Stimulated activated effector memory CD8-positive, alpha-beta T cell treated with anti-CD3 and anti-CD28 coated beads, Interleukin-12 subunit alpha, Interleukin-12 subunit beta, amount 100 ng/mL, for 72 hours (primary cell): ENCODE data around the gene ALPK3.

Experiments used
- ATAC-seq: fragments of 150-1000 bp; cut with Tn5 transposase; 2 replicates; pipeline ENCODE4 v1.10.0; 2021
- DNase-seq, 2 donors: peaks; one replicate each; pipeline ENCODE4 v3.0.0; 2021 to 2022; ENCODE audit warnings: low spot score in 2 of 2
- H3K27ac Mint-ChIP-seq: one replicate; pipeline ENCODE4 v1.8.0; 2022; ENCODE audit warnings: mild to moderate bottlenecking, mixed read lengths
- H3K36me3 Mint-ChIP-seq: one replicate; pipeline ENCODE4 v1.8.0; 2022; ENCODE audit warnings: mild to moderate bottlenecking, mixed read lengths
- H3K4me1 Mint-ChIP-seq: one replicate; pipeline ENCODE4 v1.8.0; 2022; ENCODE audit warnings: mixed read lengths
- H3K4me3 Mint-ChIP-seq: one replicate; pipeline ENCODE4 v1.8.0; 2022; ENCODE audit warnings: mild to moderate bottlenecking, mixed read lengths
- H3K9me3 Mint-ChIP-seq: one replicate; pipeline ENCODE4 v1.8.0; 2022; ENCODE audit warnings: mixed read lengths

Gene ALPK3

DNA sequence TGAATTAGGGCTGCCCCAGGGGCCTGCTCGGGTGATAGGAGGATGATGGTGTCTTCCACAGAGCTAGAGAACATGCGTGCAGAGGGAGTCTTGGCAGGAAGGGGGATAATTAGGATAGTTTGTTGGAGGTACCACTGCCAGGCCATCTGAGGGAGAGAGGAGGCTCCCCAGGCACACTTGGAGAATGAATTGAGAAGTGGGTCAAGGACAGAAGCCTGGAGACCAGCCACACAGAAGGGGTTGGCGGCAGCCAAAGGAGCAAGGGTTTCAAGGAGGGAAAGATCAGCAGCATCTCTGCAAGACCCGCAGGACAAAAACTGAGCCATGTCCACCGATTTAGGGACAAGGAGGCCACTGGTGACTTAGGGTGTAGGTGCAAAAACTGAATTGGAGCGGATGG lies 74.2 kb downstream of the ALPK3 start:
- Mint-ChIP-seq H3K4me1 (peaks cover 6% of the 10 kb centered on the region), H3K27ac (no peak overlapping the region), H3K4me3 (no peak overlapping the region), H3K36me3 (no peaks in the 10 kb centered on the region), H3K9me3 (no peaks in the 10 kb centered on the region)
- ATAC-seq: no peak
- DNase-seq: no peak

DNA sequence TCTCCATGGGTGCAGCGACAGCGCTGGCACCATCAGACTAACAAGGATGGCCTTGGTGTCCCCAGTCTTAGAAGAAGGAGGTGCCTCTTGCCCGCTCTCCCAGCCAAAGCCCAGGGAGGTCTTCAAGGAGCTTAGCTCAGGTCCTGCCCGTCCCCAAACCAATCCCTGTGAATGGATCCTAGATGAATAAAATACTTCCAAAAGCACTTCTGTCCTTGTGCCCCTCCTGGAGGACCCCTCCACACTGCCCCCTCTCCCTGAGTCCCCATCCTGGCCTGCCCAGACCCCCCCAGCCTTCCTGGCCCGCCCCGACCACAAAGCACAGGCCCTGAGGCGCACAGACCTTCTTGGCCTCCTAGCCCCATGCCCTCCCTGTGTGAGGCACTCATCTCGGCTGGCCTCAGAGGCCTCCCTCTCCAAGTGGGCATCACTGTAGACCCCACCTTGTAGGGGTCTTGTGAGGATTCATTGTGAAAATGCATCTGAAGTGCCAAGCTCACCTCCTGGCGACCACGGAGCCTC lies 75.7 kb downstream of the ALPK3 start:
- DNase-seq (no peak), ATAC-seq (no peak)
- Mint-ChIP-seq H3K4me1 (peaks cover 6% of the 10 kb centered on the region), H3K4me3 (no peak overlapping the region), H3K36me3 (no peaks in the 10 kb centered on the region), H3K27ac (no peak overlapping the region), H3K9me3 (no peaks in the 10 kb centered on the region)

DNA sequence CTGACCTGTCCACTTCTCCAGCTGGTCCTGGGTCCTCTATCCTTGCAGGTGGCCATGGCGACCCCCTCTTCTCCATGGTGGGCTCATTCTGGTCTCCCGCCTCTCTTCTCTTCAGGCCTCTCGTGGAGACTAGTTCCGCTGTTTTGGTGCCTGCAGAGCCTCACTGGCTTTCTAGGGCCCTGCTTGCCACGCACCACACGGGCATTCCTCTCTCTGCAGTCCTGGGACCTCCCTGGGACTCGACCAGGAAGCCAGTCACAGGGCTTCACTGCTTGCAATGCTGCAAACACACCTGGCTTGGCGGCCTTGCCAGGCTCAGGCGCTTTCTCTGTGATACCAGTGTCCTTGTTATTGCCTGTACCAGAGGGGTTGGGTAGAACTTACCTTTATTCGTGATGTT lies 76.5 kb downstream of the ALPK3 start:
- H3K9me3 Mint-ChIP-seq: no peaks in the 10 kb centered on the region
- no peak for ATAC-seq

DNA sequence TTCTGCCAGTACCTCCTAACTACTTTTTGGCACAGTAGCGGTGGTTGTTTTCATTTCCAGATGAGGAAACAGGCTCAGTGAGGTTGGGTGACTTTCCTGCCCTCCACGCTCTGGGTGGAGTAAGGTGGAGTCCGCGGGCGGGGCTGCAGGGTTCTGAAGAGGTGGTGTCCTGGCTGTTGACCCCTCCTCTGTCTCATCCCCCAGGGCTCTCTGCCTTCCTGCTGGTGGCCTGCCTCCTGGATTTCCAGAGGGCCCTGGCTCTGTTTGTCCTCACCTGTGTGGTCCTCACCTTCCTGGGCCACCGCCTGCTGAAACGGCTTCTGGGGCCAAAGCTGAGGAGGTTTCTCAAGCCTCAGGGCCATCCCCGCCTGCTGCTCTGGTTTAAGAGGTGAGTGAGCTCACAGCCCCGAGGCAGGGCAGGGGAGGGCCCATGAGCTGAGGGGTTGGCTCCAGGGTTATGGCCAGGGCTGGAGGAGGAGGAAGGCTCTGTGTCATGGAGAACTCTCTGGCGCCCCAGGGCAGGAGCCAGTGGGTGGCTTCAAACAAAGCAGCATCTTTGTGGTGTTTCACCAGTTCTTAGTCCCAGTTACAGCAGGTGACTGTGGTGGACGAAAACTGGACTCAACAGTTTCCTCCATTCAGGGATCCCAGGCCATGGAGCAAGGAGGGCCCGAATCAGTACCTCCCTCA lies 77.7 kb downstream of the ALPK3 start:
- DNase-seq: no peak
- no peak for ATAC-seq
- H3K9me3 Mint-ChIP-seq: no peaks in the 10 kb centered on the region
- H3K27ac Mint-ChIP-seq: no peak overlapping the region
- peaks cover under 1% of the 10 kb centered on the region for H3K4me1 Mint-ChIP-seq
- no peak overlapping the region for H3K4me3 Mint-ChIP-seq
- H3K36me3 Mint-ChIP-seq: no peaks in the 10 kb centered on the region

More for the DNA sequence above, 76.5 kb downstream of the ALPK3 start:
- H3K4me1 Mint-ChIP-seq: peaks cover 6% of the 10 kb centered on the region
- no peaks in the 10 kb centered on the region for H3K36me3 Mint-ChIP-seq
- no peak overlapping the region for H3K27ac Mint-ChIP-seq
- H3K4me3 Mint-ChIP-seq: no peak overlapping the region
- no peak for DNase-seq

DNA sequence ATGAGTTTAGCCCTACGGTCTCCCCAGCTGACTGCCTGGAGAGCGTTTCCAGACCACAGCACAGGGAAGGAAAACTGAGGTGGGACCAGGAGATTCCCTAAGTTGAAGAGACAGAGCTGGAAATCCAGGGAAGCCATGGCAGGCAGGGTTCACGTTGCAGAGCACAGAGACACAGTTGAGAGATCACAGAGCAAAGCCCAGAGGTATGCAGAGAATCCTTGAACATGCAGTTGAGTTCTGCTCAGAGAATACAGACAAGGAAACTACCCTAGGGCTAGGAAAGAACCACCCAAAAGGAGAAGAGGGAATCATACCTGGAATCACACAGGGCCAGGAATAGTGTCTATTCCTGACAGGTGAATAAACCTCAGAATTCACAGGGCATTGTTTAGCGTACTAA lies 81.6 kb downstream of the ALPK3 start:
- DNase-seq: no peak
- ATAC-seq: no peak
- no peak overlapping the region for H3K27ac Mint-ChIP-seq
- H3K9me3 Mint-ChIP-seq: no peaks in the 10 kb centered on the region
- no peaks in the 10 kb centered on the region for H3K4me1 Mint-ChIP-seq
- no peaks in the 10 kb centered on the region for H3K36me3 Mint-ChIP-seq
- no peak overlapping the region for H3K4me3 Mint-ChIP-seq

DNA sequence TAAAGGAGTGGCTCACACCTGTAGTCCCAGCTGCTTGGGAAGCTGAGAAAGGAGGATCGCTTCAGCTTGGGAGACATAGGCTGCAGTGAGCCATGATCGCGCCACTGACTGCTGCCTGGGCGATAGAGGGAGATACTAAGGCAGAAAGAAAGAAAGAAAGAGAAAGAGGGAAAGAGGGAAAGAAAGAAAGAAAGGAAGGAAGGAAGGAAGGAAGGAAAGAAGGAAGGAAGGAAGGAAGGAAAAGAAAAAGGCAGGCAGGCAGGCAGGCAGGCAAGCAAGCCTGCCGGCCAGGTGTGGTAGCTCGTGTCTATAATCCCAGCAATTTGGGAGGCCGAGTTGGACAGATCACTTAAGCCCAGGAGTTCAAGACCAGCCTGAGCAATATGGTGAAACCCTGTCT lies 82.6 kb downstream of the ALPK3 start:
- H3K4me3 Mint-ChIP-seq: no peak overlapping the region
- H3K9me3 Mint-ChIP-seq: no peaks in the 10 kb centered on the region
- H3K27ac Mint-ChIP-seq: no peak overlapping the region
- ATAC-seq: no peak
- no peaks in the 10 kb centered on the region for H3K4me1 Mint-ChIP-seq
- DNase-seq: no peak
- H3K36me3 Mint-ChIP-seq: no peaks in the 10 kb centered on the region

DNA sequence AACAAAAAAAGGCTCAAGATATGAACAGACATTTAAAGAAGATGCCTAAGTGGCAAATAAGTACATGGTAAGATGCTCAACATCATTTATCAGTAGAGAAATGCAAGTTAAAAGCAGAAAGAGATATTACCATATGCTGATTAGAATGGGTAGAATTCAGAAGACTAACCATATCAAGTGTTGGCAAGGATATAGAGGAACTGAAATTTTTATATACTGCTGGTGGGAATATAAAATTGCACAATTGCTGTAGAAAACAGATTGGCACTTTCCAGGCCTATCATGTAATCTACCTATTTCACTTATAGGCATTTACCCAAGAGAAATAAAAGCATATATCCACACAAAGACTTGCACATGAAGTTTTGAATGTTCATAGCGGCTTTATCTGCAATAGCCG lies 84.4 kb downstream of the ALPK3 start:
- ATAC-seq: no peak
- Mint-ChIP-seq H3K27ac (no peak overlapping the region), H3K4me1 (no peaks in the 10 kb centered on the region), H3K4me3 (no peak overlapping the region), H3K9me3 (no peaks in the 10 kb centered on the region), H3K36me3 (no peaks in the 10 kb centered on the region)
- DNase-seq: no peak

DNA sequence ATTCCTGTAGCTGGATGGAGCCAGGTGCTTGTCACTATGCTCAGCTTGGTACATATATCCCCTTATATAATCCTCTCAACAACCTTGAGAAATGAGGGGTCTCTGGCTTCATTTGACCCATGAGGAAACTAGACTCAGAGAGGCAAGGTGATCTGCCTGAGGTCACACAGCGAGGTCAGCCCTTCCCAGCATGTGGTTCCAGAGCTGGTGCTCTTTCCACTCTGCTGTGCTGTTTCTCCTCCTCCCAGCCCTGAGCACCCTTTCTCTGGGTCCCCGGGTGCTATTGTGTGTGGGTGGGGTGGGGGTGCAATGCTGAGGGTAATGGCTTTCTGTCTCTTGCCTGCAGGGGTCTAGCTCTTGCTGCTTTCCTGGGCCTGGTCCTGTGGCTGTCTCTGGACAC lies 86.6 kb downstream of the ALPK3 start:
- Mint-ChIP-seq H3K27ac (no peak overlapping the region), H3K4me1 (no peaks in the 10 kb centered on the region)
- no peak for ATAC-seq

DNA sequence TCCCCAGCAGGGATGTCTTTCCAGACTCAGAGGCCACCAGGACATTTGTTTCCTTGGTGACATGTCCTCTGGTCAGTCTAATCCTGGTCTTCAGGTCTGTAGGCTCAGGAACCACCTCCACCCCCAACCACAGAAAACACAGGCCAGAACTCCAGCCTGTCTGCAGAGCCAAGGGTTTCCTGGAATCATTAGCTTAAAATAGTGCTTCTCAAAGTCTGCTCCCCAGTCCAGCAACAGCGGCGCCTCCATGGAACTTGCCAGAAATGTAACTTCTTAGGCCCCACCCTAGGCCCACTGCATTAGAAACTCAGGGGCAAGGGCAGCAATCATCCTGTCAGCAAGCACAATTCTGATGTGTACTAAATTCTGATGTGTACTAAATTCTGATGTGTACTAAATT lies 87.3 kb downstream of the ALPK3 start:
- no peak overlapping the region for H3K4me3 Mint-ChIP-seq
- ATAC-seq (no peak), DNase-seq (no peak)
- no peaks in the 10 kb centered on the region for H3K4me1 Mint-ChIP-seq
- no peaks in the 10 kb centered on the region for H3K9me3 Mint-ChIP-seq
- no peak overlapping the region for H3K27ac Mint-ChIP-seq
- no peaks in the 10 kb centered on the region for H3K36me3 Mint-ChIP-seq

More for the DNA sequence above, 86.6 kb downstream of the ALPK3 start:
- no peak for DNase-seq
- no peaks in the 10 kb centered on the region for H3K9me3 Mint-ChIP-seq
- H3K4me3 Mint-ChIP-seq: no peak overlapping the region
- no peaks in the 10 kb centered on the region for H3K36me3 Mint-ChIP-seq

DNA sequence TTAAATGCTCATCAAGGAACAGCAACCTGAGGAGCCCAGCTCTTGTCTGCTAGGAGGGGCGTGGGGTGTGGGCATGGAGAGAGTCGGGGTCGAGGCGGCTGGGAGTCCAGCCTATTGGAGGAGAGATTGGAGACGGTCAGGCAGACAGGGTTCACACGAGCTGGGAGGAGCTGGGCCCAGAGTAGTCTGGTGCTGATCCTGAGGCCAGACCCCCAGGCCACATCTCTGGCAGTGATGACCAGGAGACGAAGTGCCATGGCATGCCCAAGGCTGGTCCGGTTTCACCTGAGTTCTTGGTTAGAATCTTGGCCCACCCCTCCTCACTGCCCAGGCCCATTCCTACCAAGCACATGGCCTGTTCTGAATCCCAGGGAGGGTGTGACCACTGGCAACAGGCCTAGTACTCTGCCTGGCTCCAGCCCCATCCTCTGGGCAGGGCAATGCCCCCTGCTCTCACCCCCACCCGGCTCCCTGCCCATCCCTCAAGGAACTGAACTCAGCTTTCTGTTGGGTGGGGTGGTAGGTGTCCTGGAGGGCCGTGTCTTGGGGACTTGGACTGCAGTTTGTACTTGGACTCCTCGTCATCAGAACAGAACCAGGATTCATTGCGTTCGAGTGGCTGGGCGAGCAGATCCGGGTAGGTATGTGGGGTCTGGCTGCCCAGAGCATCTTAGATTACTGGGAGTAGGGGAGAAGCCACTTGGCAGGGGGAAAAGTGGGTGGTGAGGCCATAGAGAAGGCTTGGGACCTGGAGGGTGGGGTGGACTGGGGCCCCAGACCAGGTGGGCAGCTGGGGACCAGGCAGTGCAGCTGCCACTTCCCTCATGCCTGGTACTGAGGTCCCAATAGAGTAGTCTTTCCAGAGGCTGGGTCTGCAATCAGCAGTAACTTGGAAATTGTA lies 88.1 kb downstream of the ALPK3 start:
- no peaks in the 10 kb centered on the region for H3K36me3 Mint-ChIP-seq
- peak overlapping the region; percentile 82 for H3K27ac Mint-ChIP-seq
- no peaks in the 10 kb centered on the region for H3K9me3 Mint-ChIP-seq
- DNase-seq (no peak), ATAC-seq (no peak)
- no peaks in the 10 kb centered on the region for H3K4me1 Mint-ChIP-seq
- no peak overlapping the region for H3K4me3 Mint-ChIP-seq

DNA sequence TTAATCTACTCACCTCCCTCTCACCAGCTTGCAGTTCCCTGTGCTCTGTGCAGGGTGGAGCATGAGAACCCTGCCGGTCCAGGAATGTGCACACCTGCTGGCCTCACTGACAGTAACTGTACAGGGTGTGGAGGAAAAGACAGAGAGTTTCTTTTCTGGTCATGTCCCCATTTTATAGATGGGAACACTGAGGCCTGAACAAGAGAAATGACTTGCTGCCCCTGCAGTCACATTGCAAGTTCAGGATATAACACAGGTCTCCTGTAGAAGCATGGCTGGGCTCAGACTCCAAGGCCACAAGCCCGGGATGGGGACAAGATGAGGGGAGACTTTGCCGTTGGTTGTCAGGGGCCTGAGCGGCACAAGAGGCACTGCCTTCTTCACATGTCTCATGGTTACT lies 90.6 kb downstream of the ALPK3 start:
- Mint-ChIP-seq H3K4me1 (peaks cover 6% of the 10 kb centered on the region), H3K36me3 (no peaks in the 10 kb centered on the region), H3K9me3 (no peaks in the 10 kb centered on the region), H3K27ac (no peak overlapping the region), H3K4me3 (no peak overlapping the region)
- ATAC-seq (no peak), DNase-seq (no peak)

DNA sequence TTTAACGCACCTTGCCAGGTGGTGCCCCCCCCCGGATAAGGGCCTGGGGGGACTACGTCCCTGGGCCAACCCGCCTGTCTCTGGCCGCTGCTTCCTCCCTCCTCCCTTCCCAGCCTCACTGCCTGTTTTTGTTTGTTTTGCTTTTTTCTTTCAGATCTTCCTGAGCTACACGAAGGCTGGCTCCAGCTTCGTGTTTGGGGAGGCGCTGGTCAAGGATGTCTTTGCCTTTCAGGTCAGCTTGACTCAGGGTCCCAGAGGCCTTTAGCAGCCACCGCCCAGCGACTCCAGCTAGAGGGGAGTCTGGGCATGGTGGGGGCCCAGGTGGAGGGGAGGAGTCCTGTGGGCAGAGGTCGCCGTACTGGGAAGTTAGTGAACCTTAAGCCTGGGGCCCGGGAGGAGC lies 91.4 kb downstream of the ALPK3 start:
- DNase-seq (no peak), ATAC-seq (no peak)
- Mint-ChIP-seq H3K27ac (no peak overlapping the region), H3K4me3 (no peak overlapping the region), H3K4me1 (peaks cover 9% of the 10 kb centered on the region), H3K9me3 (no peaks in the 10 kb centered on the region), H3K36me3 (no peaks in the 10 kb centered on the region)

DNA sequence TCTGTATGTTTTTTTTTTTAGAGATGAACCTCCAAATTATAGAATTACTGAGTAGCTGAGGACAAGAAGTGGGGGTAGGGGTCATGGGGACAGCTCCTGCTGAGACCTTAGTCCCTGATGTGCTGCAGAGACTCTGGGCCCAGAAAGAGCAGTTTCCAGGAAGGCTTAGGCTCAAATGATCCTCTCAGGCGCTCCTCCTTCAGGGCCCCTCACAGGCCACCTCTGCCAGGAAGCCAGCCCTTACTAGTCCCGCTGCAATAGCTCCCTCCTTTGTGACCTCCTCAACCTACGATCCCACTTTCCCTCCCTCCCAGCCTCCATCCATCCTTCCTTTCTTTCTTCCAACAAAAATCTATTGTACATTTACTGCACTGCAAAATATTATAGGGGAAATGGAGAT lies 91.9 kb downstream of the ALPK3 start:
- H3K36me3 Mint-ChIP-seq: no peaks in the 10 kb centered on the region
- H3K9me3 Mint-ChIP-seq: no peaks in the 10 kb centered on the region
- DNase-seq: no peak
- H3K27ac Mint-ChIP-seq: no peak overlapping the region
- ATAC-seq: no peak
- peaks cover 9% of the 10 kb centered on the region for H3K4me1 Mint-ChIP-seq
- no peak overlapping the region for H3K4me3 Mint-ChIP-seq

DNA sequence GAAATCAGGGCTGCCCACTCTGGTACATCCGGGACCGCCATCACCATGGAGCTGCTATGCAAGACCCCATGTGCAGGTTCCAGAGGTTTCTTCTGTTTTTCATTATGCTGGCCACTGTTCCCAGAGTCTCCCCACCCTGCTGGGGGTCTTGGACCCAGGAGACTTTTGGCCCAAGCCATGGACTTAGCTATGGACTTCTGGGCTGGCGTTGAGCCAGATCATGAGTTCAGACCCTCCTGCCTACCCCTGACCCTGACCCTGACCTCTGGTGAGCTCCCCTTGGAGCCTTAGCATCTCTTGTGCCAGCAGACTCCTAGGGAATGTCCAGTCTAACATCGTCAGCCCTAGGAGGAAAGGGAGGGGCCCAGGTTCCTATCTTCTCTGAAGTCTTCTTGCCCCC lies 92.6 kb downstream of the ALPK3 start:
- Mint-ChIP-seq H3K27ac (no peak overlapping the region), H3K4me3 (no peak overlapping the region), H3K4me1 (peaks cover 12% of the 10 kb centered on the region), H3K36me3 (no peaks in the 10 kb centered on the region), H3K9me3 (no peaks in the 10 kb centered on the region)
- no peak for DNase-seq
- no peak for ATAC-seq

DNA sequence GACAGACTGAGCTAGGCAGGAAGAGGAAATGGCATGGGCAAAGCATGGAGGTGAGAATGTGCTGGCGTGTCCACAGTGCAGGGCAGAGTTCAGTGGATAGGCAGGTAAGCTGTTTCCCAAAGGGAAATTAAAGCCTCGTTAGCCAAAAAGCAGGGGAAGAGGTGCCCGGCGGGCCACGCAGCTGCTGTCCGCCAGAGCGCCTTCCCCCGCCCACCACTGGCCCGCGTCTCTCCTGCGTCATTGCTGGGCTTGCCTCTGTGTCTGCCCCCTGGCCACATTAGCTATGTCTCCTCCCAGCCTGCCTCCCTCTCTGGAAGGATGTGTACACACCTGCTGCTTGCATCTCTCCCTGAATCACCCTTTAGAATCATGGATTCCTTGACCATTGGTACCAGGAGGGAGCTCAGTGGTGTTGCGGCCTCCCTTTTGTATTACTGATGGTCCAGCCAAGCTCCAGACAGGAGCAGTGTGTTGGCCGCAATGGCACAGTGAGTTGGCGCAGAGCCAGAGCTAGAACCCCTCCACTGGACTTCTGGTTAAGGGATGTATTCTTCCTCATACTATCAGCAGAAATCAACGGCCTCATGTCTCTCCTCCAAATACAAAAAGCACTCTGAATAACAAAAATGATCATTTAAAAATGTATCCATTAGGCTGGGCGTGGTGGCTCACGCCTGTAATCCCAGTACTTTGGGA lies 93.9 kb downstream of the ALPK3 start:
- H3K4me3 Mint-ChIP-seq: no peak overlapping the region
- no peaks in the 10 kb centered on the region for H3K36me3 Mint-ChIP-seq
- ATAC-seq (no peak), DNase-seq (no peak)
- peaks cover 23% of the 10 kb centered on the region for H3K4me1 Mint-ChIP-seq
- no peak overlapping the region for H3K27ac Mint-ChIP-seq
- no peaks in the 10 kb centered on the region for H3K9me3 Mint-ChIP-seq
